ENCODE results near the gene MLKL.

GRCh38 chr16:74739275-74739674 is 38.6 kb upstream of the MLKL start:
- TF ChIP-seq, protein P1, sequence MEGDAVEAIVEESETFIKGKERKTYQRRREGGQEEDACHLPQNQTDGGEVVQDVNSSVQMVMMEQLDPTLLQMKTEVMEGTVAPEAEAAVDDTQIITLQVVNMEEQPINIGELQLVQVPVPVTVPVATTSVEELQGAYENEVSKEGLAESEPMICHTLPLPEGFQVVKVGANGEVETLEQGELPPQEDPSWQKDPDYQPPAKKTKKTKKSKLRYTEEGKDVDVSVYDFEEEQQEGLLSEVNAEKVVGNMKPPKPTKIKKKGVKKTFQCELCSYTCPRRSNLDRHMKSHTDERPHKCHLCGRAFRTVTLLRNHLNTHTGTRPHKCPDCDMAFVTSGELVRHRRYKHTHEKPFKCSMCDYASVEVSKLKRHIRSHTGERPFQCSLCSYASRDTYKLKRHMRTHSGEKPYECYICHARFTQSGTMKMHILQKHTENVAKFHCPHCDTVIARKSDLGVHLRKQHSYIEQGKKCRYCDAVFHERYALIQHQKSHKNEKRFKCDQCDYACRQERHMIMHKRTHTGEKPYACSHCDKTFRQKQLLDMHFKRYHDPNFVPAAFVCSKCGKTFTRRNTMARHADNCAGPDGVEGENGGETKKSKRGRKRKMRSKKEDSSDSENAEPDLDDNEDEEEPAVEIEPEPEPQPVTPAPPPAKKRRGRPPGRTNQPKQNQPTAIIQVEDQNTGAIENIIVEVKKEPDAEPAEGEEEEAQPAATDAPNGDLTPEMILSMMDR (IDR thresholded peaks at IDR 0.05; ENCODE audit: low read depth, low read length) = no peak
- TF ChIP-seq MYC (IDR thresholded peaks at IDR 0.05; ENCODE audit: low read depth, low read length) (no peak), POLR2A (IDR thresholded peaks at IDR 0.05; ENCODE audit: extremely low read depth, insufficient read length) (no peak)

All from NB4 (cell line).